GM21447 (cell line): ENCODE measurements around the gene CES1.
"Not testable (repeated sequence)": the region's sequence is repeated elsewhere in the genome, so short reads cannot be mapped to it uniquely, and the experiment has no call there.

Experiments used
- ATAC-seq: cut with Tn5 transposase; IDR thresholded peaks from one replicate; pipeline ENCODE4 v1.9.1; 2021; ENCODE audit not compliant: unreplicated experiment

CES1 gene

DNA sequence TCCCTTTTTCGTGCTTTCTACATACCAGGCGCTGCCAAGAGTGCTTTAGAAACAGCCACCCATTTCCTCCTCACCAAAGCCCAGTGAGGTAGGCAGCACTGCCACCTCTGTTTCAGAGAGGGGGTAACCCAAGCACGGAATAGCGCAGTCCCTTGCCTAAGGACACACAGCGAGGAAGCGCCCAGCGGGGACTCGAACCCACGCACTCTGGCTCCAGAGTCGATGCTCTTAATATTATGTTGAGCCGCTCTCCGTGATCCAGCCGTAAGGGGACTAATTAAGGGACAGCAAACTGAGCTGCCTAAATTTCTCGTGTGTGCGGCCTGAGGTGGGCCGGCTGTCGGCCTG is 497 bp downstream of the CES1 start:
- no peak for ATAC-seq

DNA sequence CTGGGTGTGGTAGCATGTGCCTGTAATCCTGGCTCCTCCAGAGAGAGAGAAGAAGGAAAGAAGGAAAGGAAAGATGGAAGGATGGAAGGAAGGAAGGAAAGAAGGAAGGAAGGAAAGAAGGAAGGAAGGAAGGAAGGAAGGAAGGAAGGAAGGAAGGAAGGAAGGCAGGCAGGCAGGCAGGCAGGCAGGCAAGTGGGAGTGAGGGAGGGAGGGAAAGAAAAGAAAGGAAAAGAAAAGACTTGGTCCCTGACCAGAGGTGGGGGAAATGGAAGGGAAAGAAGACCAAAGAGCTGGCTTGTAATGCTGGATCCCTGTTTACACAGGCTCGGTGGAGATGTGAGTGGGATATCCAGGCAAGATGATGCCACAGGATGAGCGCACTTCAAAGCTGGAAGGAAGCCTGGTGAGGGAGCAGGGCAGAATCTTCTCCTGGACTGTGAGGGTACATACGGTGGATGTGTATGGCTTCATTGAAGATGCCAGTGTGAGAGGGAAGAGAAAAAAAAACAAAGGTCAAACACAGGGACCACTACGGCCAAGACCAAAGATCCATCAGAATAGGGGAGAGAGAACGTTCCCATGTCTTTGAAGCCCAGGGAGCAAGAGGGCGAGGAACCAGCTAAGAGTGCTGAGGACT is 2.1 kb downstream of the CES1 start:
- ATAC-seq = no peak

GRCh38 chr16:55829232-55829631 is 3.7 kb downstream of the CES1 start:
- not testable (repeated sequence) for ATAC-seq

DNA sequence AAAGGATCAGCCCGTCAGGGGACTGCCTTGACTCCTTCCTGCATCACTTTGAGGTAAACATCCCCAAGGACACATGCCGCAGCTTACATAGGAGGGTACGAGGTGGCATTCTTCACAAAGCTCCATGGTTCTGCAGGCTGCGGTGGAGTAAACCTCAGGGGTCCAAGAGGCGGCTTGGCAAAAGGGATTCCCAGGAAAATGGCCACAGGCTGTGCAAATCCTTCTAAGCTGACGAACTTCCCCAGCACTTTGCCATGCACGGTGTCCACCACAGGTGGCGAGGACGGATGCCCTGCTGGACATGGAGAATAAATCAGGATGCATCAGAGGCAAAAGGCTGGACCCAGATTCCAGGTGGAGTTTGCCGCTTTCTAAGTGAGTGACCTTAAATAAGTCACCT is 4.2 kb downstream of the CES1 start:
- ATAC-seq = no peak

GRCh38 chr16:55825115-55825728 is 7.7 kb downstream of the CES1 start:
- ATAC-seq = no peak

DNA sequence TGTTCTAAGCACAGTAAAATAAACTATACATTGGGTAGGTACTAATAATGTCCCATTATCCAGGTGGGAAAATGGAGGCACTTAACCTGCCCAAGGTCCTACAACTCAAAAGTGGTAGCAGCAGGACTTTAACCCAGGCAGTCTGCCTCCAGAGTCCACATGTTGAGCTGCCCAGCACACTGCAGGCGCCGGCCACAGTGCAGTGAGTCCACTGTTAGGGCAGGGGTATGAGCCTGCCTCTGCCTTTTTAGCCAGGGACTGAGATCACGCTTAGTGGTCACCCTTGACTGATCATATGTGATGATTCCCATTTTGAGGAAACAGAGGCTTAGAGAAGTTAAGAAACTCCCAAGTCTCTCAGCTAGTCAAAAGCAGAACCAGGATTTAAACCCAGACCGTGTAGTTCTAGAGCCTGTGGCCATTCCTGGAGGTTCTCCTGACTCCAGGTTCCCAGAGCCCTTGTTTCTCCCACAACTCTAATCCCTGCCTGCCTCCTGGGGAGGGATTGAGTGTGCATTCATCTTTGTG is 8.4 kb downstream of the CES1 start:
- ATAC-seq = no peak

- no peak for ATAC-seq
Observed at GRCh38 chr16:55822280-55822810, 10.6 kb downstream of the CES1 start.

GRCh38 chr16:55821210-55821609 is 11.7 kb downstream of the CES1 start:
- ATAC-seq = no peak

GRCh38 chr16:55820615-55821014 is 12.3 kb downstream of the CES1 start:
- no peak for ATAC-seq

DNA sequence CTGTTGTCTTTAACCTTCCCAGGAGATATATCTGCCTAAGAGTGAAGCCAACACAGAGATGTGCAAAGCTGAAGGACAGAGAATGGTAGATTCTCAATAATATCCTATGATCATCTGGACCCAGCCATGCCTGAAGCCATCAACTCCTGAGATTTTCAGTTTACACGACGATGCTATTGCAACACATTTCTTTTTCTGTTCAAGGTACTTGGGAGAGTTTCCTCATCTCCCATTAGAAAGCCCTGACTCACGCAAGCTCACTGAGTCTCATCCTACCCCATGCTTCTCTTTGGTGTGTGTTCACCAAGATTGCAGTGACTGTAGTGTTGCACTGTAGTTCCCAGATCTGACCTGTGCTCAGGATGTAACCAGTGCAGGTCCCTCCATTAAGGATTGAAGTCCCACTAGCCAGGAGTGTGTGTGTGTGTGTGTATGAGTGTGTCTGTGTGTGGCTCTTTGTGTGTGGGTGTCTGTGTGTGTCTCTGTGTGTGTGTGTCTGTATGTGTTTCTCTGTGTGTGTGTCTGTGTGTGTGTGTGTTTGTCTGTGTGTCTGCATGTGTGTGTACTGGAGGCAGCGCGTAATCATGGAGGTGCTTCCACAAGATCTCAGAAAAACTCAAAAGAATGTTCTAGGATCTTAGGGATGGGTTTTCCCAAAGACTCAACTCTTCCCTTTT is 15.5 kb downstream of the CES1 start:
- no peak for ATAC-seq

DNA sequence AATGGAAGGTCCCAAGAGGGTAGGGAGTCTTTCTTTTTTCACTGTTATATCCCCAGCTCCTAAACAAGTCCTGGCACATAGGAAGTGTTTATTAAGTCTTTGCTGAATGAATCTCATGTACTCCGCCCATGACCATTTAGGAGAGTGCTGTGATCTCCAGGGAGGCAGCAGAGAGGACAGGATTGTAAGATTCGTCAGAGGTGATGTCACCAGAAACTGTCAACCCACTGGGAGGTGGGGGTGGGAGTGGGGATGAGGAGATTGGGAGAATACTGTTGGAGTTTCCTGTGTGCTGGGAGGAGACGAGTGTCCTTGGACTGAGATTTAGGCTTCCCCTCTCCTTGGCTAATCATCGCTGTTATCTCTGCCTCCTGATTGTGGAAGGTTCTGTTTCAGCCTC is 16.7 kb downstream of the CES1 start:
- ATAC-seq = not testable (repeated sequence)

- ATAC-seq = no peak
Observed at GRCh38 chr16:55815320-55815719, 17.6 kb downstream of the CES1 start.

DNA sequence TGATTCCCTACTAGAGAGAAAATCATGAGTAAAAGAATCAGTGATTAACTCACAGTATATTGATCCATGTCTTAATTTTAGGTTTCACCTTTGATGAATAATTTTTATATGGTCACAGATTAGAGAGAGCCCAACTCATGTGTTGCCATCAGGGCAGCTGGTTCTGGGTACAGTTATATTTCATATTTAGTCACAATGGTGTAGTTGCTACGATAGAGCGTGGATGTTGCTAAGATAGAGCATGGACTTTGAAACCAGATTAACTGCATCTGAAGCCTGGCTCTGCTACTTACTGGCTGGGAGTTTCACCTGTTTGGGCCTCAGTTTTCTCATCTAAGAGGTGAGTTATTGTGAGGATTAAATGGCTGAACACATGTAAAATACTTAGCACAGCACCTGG is 18.7 kb downstream of the CES1 start:
- ATAC-seq = not testable (repeated sequence)

DNA sequence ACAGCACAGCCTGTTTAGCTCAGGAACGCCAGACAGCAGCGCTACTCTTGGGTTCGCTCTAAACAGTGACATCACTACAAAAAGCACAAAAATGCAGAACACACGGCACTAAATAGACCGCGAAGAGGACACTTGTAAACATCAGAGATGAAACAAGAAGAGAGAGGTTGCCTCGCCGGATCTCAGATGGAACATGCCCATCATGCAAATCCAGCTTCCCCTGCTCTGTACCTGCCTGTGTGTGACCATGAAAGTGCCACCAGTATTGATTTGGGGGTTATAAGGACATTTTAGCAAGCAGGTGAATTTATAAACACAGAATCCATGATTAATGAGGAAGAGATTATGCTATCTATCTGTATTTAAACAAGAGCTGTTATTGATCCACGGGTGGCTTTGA is 19.2 kb downstream of the CES1 start:
- not testable (repeated sequence) for ATAC-seq

- no peak for ATAC-seq
Observed at GRCh38 chr16:55812951-55813350, 19.9 kb downstream of the CES1 start.

DNA sequence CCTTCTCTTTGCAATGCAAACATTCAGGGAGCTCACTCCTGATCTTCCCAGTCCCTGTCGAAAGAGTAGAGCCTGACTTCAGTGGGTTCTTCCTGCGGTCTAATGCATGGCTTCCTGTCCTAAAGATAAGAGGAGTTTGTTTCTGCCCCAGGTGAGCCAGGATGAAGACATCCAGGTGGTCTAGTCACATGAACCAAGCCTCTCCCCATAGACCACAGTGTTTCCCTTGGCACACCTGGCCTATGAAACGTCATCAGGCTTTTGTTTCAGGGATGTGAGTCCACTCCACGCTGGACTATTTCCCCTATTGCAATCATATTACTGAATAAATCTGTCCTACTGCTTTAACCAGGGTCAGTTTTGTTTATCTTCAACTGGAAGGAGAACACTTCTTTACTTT is 21.1 kb downstream of the CES1 start:
- no peak for ATAC-seq

DNA sequence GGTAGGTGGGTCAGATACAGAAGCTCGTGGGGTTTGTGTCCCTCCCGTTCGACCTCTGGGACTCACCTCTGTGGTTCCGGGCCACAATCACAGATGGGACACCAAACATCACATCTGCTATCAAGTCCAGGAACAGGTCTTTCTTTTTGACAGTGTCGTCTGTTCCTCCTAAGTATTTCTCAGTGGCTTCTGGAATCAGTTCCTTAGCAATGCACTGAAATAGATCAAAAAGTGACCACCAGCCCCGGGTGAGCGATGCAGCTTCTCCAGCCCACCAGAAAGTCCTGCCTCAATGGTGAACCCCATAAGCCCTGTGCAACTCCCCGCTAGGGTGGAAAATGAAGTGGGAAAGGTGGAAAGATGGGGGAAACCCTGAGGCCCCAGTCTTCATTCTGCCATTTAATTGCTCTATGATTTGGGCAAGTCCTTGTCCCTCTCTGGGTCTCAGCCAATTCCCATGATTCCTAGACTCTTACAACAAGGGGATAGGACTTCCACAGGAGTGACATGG is 22.4 kb downstream of the CES1 start:
- no peak for ATAC-seq

DNA sequence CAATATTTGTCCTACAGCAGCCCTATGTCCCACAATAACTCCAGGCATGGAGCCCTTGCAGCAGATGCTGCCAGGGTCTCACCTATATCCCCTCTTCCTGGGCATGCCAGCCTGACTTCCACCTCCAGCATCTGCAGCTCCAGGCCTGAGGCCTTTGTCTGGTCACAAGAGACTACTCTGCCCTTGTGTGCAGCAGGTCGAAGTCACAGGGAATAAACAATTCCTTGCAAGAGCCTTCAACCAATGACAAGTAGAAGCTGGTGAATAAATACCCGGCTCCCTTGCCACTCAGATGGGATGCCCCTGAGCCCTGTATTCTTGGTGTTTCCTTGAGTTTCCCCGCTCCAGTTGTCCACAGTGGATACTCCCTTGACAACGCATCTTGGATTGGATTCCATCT is 23.0 kb downstream of the CES1 start:
- no peak for ATAC-seq

DNA sequence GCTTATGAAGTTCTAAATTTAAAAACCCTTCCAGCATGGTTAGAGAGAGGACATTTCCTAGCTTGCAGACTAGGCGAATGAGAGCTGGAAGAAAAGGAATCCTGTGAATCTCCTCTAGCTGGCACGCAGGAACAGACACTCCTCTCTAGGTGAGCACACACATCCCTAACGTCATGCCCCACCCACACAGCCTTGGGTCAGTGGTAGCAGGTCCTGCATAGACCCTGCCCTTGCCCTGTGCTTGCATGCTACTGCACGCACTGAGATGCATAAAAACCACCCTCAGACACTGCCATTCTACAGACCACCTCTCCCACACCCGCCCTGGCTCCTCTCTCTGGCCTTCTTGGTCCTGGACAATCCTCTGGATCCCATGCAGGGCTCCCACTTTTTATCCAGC is 23.5 kb downstream of the CES1 start:
- no peak for ATAC-seq

DNA sequence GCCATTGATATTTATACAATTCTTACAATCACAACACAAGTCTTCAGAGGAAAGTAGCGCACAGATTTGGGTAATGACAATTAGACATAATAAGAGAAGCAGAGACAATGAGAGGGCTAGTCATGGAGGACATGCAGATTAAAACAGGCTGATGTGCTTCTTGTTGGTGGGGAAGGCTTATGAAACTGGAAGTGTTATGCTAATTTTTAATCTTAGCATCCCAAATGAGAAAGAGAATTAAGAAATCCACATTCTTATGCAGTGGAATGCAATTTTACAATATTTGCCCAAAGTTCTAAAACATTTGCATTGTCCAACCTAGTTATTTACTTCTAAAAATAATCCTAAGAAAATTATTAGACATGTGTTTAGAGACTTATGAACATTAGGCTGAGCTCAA is 24.6 kb downstream of the CES1 start:
- not testable (repeated sequence) for ATAC-seq

DNA sequence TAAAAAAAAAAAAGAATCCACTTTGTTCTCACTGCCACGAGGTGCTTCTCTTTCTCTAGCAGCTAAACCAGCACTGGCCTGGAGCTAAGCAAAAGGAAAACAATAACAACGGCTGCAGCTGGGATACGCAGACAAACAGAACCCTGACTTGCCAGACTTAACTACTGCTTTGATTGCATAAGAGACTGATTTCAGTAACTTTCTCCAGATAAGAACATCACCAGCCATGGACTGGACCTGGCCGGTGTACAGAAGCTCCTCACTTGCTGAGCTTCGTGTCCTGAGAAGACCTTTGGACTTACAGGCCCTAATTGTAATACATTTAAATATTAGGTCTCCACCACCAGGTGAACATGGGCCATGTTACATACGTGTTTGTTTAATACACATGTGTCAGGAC is 27.8 kb downstream of the CES1 start:
- ATAC-seq = not testable (repeated sequence)

DNA sequence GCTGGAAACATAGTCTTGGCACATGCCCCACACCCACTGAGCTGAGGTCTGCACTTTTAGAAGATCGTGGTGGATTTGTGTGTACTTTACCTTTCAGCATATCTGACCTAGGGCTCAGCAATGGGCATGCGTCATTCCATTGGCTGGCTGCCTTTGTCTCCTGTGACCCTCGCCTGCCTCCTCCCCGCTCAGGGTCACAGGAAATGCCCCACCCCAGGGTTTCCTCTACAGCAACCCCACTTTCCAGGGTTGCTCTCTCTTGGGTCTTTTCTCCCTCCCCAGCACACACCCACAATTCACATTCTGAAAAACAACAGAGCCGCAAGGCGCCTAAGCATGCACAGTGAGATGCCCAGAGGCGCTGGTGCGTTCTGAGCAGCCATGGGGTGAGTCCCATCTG is 29.2 kb downstream of the CES1 start:
- not testable (repeated sequence) for ATAC-seq
